ENCODE measurements around the gene CD164L2. TPM values are rescaled to one million over a fixed set of nuclear protein-coding genes. Genes with fewer than 3 reads are reported as not detected.

CD164L2 gene
- total and polyA plus RNA-seq, 2 donors (not counting 1 experiment from before 2014, with no cell fraction given) = not detected

- Mint-ChIP-seq H3K27me3 (no peaks in the 10 kb centered on the region), H3K27ac (peak overlapping the region; percentile 87), H3K4me3 (peak overlapping the region; percentile 71), H3K9me3 (ENCODE audit: insufficient read depth) (no peaks in the 10 kb centered on the region), H3K4me1 (peaks cover 73% of the 10 kb centered on the region)
- Histone ChIP-seq H3K9me3 (ENCODE audit: control extremely low read depth in 1 of 3, control insufficient read depth in 2 of 3, insufficient read depth in 1 of 3, low read length in 2 of 3) (no peaks in the 10 kb centered on the region), H3K4me2 (replicated peaks; ENCODE audit: low read depth, low read length, poor library complexity, severe bottlenecking) (peak overlapping the region; percentile 69), H3K9ac (ENCODE audit: low read length) (peak overlapping the region; percentile 38), H3K4me3 (ENCODE audit: control extremely low read depth in 1 of 5, extremely low read depth in 1 of 5, insufficient read depth in 1 of 5, low read depth in 2 of 5, low read length in 4 of 5) (no peak overlapping the region), H3K79me2 (ENCODE audit: control insufficient read depth, insufficient read depth, low read length) (peaks cover 98% of the 10 kb centered on the region), H2AFZ (ENCODE audit: insufficient read depth, low read depth, low read length, poor library complexity, severe bottlenecking) (no peak overlapping the region), H3K27me3 (replicated peaks in 1 of 4; ENCODE audit: control extremely low read depth in 1 of 4, control insufficient read depth in 3 of 4, insufficient read depth in 4 of 4, low read length in 3 of 4) (no peaks in the 10 kb centered on the region), H4K20me1 (ENCODE audit: control insufficient read depth, insufficient read depth, low read length, poor library complexity, severe bottlenecking) (peaks cover 66% of the 10 kb centered on the region), H3K27ac (ENCODE audit: low read length in 2 of 2) (peak overlapping the region; percentile 14 to 70), H3K36me3 (replicated peaks in 1 of 2; ENCODE audit: control extremely low read depth in 1 of 2, control insufficient read depth in 1 of 2, extremely low read depth in 1 of 2, insufficient read depth in 2 of 2, low read length in 1 of 2) (peaks cover 0 to 43% of the 10 kb centered on the region in 2 experiments), H3K4me1 (ENCODE audit: control insufficient read depth in 2 of 2, insufficient read depth in 2 of 2, low read length in 2 of 2) (peaks cover 65 to 73% of the 10 kb centered on the region in 2 donors)
- CTCF ChIA-PET = interaction anchor here (0.8 to 7.5 kb wide), 10 partner anchors 8 to 177 kb away, joined by 3 to 60 read pairs (median 4); partner anchors contain the start of gene AHDC1
- ATAC-seq (ENCODE audit: low read depth) (no peak), DNase-seq (no peak)
- intact Hi-C loops (cut with micrococcal nuclease) = no loop called here
- POLR2A ChIA-PET = interaction anchor here (1.6 kb wide), 1 partner anchor 9 kb away, joined by 8 read pairs; no protein-coding TSS in a partner anchor
- TF ChIP-seq CTCF (IDR thresholded peaks at IDR 0.05) (no peak), EZH2 (IDR thresholded peaks at IDR 0.05; ENCODE audit: borderline replicate concordance, insufficient read depth, low read depth, low read length, poor library complexity, severe bottlenecking) (no peak)
- 50% methylated on average over 1 of the region's 2 CpGs for WGBS (ENCODE audit: insufficient coverage)
Measured at GRCh38 chr1:27427816-27428315, 44.7 kb upstream of the CD164L2 start.

- 0% methylated on average over 1 of the region's 2 CpGs for WGBS (ENCODE audit: insufficient coverage)
- ChIA-PET CTCF (interaction anchor here (0.7 to 7.5 kb wide), 12 partner anchors 9 to 181 kb away, joined by 3 to 60 read pairs (median 4); partner anchors contain the start of gene AHDC1), POLR2A (no interaction called here)
- H3K4me2 ChIP-seq (replicated peaks; ENCODE audit: low read depth, low read length, poor library complexity, severe bottlenecking) = peak overlapping the region; percentile 69
- peaks cover 0 to 45% of the 10 kb centered on the region in 2 experiments for H3K36me3 ChIP-seq (replicated peaks in 1 of 2; ENCODE audit: control extremely low read depth in 1 of 2, control insufficient read depth in 1 of 2, extremely low read depth in 1 of 2, insufficient read depth in 2 of 2, low read length in 1 of 2)
- peaks cover 75% of the 10 kb centered on the region for H3K4me1 Mint-ChIP-seq
- peak overlapping the region; percentile 87 for H3K27ac Mint-ChIP-seq
- peaks cover 62 to 72% of the 10 kb centered on the region in 2 donors for H3K4me1 ChIP-seq (ENCODE audit: control insufficient read depth in 2 of 2, insufficient read depth in 2 of 2, low read length in 2 of 2)
- peaks cover 98% of the 10 kb centered on the region for H3K79me2 ChIP-seq (ENCODE audit: control insufficient read depth, insufficient read depth, low read length)
- H2AFZ ChIP-seq (ENCODE audit: insufficient read depth, low read depth, low read length, poor library complexity, severe bottlenecking) = no peak overlapping the region
- H3K9me3 ChIP-seq (ENCODE audit: control extremely low read depth in 1 of 3, control insufficient read depth in 2 of 3, insufficient read depth in 1 of 3, low read length in 2 of 3) = no peaks in the 10 kb centered on the region
- peak; percentile 65 for DNase-seq
- H3K4me3 ChIP-seq (ENCODE audit: control extremely low read depth in 1 of 5, extremely low read depth in 1 of 5, insufficient read depth in 1 of 5, low read depth in 2 of 5, low read length in 4 of 5) = no peak overlapping the region
- peak overlapping the region; percentile 68 for H3K4me3 Mint-ChIP-seq
- TF ChIP-seq CTCF (IDR thresholded peaks at IDR 0.05) (no peak), EZH2 (IDR thresholded peaks at IDR 0.05; ENCODE audit: borderline replicate concordance, insufficient read depth, low read depth, low read length, poor library complexity, severe bottlenecking) (no peak)
- peak; percentile 65 for ATAC-seq (ENCODE audit: low read depth)
- H3K9ac ChIP-seq (ENCODE audit: low read length) = no peak overlapping the region
- no peaks in the 10 kb centered on the region for H3K9me3 Mint-ChIP-seq (ENCODE audit: insufficient read depth)
- H3K27me3 Mint-ChIP-seq = no peaks in the 10 kb centered on the region
- peak overlapping the region; percentile 14 to 70 for H3K27ac ChIP-seq (ENCODE audit: low read length in 2 of 2)
- intact Hi-C loops (cut with micrococcal nuclease) = no loop called here
- peaks cover 67% of the 10 kb centered on the region for H4K20me1 ChIP-seq (ENCODE audit: control insufficient read depth, insufficient read depth, low read length, poor library complexity, severe bottlenecking)
- H3K27me3 ChIP-seq (replicated peaks in 1 of 4; ENCODE audit: control extremely low read depth in 1 of 4, control insufficient read depth in 3 of 4, insufficient read depth in 4 of 4, low read length in 3 of 4) = no peaks in the 10 kb centered on the region
Measured at GRCh38 chr1:27427329-27427728, 44.2 kb upstream of the CD164L2 start.
